ENCODE results near the gene SLC2A2.
A peak's percentile ranks its signal among the peaks of the same experiment; 100 is the strongest.

Gene SLC2A2

DNA sequence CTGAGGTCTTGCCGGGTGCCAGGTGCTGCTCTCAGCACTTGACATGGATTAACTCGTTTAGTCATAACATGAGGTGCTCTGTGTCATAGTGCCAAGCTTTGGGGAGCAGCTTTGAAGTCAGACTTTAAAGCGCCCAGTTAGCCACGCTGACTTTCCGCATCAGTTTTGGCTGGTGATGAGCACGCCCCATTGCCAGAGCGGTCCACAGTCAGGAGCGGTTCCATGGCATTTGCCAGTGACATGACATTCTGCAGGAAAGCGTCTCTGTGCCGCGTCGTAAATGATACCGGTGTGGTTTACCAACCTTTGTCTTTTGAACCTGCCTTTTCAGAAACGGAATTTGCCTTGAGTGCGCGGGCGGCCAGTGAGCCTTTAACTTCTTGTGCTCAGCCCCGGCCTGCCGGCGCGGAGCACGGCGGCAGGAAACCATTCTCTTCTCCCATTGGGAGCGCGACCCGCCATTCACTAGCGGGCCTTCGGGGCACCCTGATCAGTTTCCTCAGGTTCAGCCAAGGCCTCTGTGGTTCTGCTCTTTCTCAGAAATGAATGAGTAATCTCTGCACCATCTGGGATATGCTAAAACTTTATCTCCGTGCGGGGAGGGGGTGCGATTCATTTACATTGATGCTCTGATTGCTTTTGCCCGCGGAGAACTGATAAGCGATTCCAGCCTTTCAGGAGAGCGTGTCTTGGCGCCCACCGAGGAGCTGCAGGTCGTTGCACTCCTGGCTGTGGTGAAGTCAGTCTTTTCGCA, 1.7 kb upstream of the SLC2A2 start:
- DNase-seq: peak in 1 of 2 donors; percentile 21

- no peak for DNase-seq
Observed at GRCh38 chr3:171023566-171023965, 3.0 kb downstream of the SLC2A2 start.

GRCh38 chr3:171021377-171021776, 5.1 kb downstream of the SLC2A2 start:
- DNase-seq: no peak

DNA sequence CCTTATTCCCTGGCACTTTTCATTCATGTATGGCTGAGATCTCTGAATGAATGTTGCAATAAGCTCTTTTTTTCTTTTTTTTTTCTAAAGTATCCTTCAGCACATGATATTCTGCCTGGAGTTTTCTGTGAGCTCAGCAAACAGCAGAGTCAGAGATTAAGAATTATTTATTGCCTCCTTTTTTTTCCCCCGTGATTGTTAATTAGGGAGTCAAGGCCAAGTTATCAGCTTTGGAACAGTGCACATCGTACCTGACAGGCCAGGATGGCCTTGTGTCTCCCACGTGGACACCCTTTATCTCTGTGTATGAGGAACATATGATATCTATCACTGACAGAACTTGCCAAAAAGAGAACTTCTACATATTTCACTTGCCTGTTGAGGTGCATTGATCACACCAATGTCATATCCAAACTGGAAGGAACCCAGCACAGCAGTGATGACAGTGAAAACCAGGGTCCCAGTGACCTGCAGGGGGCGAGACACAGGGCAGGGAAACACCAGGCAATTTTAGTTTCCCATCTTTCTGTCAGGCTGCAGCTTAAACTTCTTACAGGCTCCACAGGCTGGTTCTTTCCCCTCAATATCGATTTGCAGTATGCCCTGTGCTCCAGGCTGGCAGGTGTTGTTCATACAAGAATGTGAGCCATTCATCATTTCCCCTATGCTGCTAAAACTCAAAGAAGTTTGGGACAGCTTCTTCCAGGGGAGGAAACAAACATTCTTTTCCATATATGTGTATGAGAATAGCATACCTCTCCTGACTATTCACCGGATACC, 8.2 kb downstream of the SLC2A2 start:
- DNase-seq: no peak

GRCh38 chr3:171013822-171014748, 12.4 kb downstream of the SLC2A2 start:
- DNase-seq: no peak

- DNase-seq: no peak
Observed at GRCh38 chr3:171011873-171012336, 14.6 kb downstream of the SLC2A2 start.

GRCh38 chr3:171011109-171011872, 15.2 kb downstream of the SLC2A2 start:
- no peak for DNase-seq

DNA sequence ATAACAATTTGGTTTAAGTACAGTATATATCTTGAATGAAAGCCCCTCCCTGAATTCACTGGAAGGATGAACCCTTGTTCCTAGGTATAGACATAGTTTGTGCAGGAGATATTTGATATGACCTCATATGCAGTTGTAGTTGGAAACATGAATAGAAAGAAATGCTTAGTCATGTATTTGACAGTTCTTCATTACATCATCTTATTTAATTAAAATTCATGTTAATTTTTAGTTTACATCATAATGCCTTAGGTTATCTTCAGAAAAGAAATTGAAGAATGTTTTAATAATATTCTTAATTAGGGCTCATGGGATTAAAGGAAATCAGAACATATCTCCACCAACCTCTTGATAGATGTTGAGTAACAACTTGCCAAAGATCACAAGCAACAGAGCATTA, 19.2 kb downstream of the SLC2A2 start:
- DNase-seq: no peak

GRCh38 chr3:171005648-171006047, 20.9 kb downstream of the SLC2A2 start:
- DNase-seq: no peak

DNA sequence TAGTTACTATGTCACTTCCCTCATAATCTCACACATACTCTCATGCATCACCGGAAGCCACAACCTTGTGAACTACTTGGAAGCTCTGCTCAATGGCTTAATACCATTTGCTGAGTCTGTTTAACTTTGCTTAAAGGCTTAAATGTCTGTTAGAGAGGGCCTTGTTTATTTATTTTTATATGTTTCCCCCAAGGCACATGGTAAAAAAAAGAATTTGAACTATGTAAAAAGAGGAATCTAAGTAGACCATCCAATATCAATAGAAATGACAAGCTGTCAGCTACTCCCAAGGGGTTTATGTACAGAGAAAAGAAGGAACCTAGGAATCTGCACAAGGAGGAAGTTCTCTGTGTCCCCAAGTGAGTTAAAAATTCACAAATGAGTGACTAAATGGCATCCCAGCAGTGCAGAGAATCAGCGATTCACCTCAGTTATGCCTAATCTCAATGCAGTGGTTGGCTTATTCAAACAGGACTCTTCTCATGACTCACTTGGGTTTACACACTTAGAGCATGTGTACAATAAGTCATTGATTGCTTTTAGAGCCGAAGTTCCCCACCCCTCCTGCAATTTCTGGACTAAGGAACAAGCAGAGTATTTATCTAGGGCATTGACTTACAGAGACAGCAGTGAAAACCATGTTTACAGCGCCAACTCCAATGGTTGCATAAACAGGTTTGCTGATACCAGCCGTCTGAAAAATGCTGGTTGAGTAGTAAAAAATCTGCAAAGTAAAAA, 24.4 kb downstream of the SLC2A2 start:
- no peak for DNase-seq

DNA sequence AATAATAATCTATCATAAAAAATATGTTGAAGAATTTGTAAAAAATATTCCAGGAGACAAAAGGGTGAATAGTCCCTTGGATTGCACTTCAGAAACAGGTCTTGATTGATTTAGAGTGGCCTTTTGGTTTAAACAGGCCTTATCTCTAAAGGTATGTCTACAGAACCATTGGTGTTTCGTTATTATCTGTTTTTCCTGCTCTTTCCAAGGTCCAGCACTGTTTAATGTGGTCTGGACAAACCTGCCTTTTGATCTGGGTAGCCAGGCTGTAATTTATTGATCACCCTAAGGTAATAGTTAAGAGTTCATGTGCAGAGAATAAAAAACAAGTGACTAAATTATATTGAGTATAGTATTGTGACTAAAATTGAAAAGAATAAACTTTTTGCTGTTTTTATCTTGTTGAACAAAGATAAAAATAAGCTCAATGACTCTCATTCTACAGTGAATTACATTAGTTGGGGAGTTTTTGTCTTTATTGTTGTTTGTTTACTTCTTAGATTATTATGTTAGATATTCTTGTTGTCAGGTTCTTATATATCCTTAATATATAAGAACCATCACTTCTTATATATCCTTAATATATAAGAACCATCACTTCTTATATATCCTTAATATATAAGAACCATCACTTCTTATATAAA, 25.1 kb downstream of the SLC2A2 start:
- DNase-seq: no peak

- no peak for DNase-seq
Observed at GRCh38 chr3:171000281-171000680, 26.2 kb downstream of the SLC2A2 start.

DNA sequence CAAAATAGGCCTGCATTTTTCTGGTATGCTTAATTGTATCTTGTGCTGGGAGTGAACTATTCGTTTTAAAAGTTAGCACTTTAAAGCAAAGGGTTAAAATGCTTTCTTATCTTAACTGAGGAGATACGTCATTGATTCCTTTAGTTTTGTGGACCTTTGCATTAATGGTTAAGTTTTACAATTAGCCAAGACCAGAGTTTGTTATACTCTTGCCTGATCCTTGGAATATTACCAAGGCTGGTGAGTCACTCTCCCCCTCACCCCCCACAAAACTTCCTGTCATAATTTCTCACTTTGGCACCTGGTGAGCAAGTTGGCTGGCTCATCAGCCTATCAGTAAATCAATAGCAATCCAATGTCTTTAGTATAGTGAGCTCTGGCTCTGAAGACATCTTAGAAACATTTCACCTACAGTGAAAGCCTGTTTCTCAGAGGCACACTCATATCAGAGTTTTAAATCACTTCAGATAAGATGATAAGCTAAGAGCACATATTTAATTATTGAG, 26.7 kb downstream of the SLC2A2 start:
- no peak for DNase-seq

- no peak for DNase-seq
Observed at GRCh38 chr3:170997961-170998913, 28.3 kb downstream of the SLC2A2 start.

- no peak for DNase-seq
Observed at GRCh38 chr3:170992854-170993253, 33.7 kb downstream of the SLC2A2 start.

GRCh38 chr3:170991664-170992063, 34.9 kb downstream of the SLC2A2 start:
- DNase-seq: no peak

- no peak for DNase-seq
Observed at GRCh38 chr3:170989100-170989648, 37.3 kb downstream of the SLC2A2 start.

DNA sequence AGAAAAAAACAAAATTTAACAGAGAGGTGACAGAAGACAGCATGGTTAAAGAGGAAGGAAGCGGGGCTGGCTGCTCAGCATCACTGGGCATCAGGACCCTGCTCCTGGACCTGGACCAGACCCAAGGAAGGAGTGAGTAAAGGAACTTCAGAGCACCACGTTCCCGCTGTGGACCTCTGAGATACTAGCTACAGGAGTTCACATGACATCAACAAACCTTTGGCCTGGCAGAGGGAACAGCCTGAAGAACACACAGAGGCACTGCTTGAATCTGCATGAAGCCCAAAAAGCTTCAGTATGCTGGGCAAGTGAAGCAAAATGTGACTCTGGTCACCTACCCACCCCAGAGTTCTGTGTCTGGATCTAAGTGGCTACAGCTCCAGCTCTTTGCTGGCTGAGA, 38.1 kb downstream of the SLC2A2 start:
- no peak for DNase-seq

- DNase-seq: no peak
Observed at GRCh38 chr3:170985304-170985703, 41.2 kb downstream of the SLC2A2 start.

Measured in CD4-positive, alpha-beta T cell treated with Interleukin-4 for 1 hour (primary cell).